Stimulated activated naive CD8-positive, alpha-beta T cell treated with anti-CD3 and anti-CD28 coated beads, Interleukin-15, amount 100 ng/mL, for 72 hours (primary cell): ENCODE measurements around the gene SERPINE2.
"Not testable (repeated sequence)": the region's sequence is repeated elsewhere in the genome, so short reads cannot be mapped to it uniquely, and the experiment has no call there.

Experiments used
- ATAC-seq: fragments of 150-1000 bp; cut with Tn5 transposase; 2 replicates; pipeline ENCODE4 v1.10.0; 2021; ENCODE audit warnings: mild to moderate bottlenecking, moderate library complexity
- DNase-seq, 2 donors: peaks; one replicate each; pipeline ENCODE4 v3.0.0; 2021 to 2022
- H3K27ac Mint-ChIP-seq, 2 donors: one replicate each; pipeline ENCODE4 v1.8.0; 2022; ENCODE audit warnings: mild to moderate bottlenecking in 2 of 2, mixed read lengths in 2 of 2, moderate library complexity in 2 of 2
- H3K27me3 Mint-ChIP-seq: one replicate; pipeline ENCODE4 v1.8.0; 2022; ENCODE audit warnings: mixed read lengths
- H3K4me1 Mint-ChIP-seq: one replicate; pipeline ENCODE4 v1.8.0; 2022; ENCODE audit warnings: mild to moderate bottlenecking, mixed read lengths
- H3K4me3 Mint-ChIP-seq, 2 donors: one replicate each; pipeline ENCODE4 v1.8.0; 2022; ENCODE audit warnings: mild to moderate bottlenecking in 2 of 2, mixed read lengths in 2 of 2, moderate library complexity in 1 of 2
- H3K9me3 Mint-ChIP-seq, 2 donors: one replicate each; pipeline ENCODE4 v1.8.0; 2022; ENCODE audit warnings: mixed read lengths in 2 of 2

SERPINE2 gene

DNA sequence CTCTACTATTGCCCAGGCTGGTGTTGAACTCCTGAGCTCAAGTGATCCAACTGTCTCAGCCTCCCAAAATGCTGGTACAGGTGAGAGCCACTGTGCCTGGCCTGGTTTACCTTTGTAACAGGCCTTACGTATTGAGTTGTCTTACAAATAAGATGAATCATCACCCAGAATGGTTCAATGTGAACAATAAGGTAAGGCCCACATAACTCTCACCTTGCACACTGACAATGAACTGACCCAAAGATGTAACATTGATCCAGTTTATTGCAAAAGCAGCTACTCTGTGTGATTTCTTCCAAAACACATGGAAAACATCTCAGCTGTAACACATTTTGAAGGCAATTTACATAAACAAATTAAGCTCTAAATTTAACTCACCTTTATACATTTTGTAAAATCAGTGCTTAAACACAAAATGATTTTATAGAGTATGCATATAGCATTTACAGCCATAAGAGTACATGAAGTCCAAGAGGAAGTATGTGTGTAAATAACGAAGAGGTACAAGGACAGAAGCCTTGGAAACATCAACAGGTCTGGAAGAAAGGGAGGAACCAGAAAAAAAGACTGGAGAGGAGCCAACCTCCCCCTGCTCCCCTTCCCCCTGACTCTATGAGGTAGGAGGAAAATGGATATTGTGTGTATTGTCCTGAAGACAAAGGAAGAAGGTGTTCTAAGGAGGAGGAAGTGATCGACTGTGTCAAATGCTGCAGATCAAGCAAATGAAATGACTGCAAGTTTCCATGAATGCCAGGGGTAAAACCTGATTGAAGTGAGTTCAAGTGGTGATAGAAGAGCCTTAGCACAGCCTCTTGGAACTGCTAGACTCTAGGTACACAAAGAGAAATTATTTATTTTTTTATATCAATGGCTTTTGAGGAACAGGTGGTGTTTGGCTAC lies 88.4 kb downstream of the SERPINE2 start:
- Mint-ChIP-seq H3K4me3 (peak overlapping the region in 1 of 2 donors; percentile 50), H3K4me1 (peaks cover 90% of the 10 kb centered on the region)
- no peak for ATAC-seq

DNA sequence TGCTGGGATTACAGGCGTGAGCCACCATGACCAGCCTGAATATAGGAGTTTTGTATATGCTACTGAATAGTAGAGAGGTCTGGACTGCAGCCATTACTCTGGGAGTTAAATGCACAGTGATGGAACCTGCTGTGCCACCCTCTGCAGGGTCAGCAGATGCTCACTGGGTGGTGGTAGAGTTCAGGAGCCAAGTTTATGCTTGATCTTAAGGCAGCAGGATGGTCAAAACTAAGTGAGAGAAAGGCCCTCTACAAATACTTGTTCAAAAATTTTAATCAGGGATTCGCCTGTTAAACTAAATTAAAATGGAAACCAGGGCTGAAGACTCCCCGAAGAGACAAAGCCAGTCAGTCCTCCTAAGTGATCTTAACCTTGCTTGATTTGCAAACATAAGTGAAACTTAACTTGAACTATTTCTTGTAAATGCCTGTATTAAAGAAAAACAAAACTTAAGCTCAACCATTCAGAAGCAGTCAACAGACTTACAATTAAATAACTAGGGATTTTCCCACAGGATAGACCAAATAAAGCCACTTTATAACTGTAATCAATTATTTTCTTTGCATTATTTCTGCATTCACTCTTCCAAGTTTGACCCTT lies 89.7 kb downstream of the SERPINE2 start:
- DNase-seq: no peak
- Mint-ChIP-seq H3K4me1 (peaks cover 84% of the 10 kb centered on the region), H3K9me3 (no peaks in the 10 kb centered on the region), H3K27me3 (no peaks in the 10 kb centered on the region), H3K27ac (peak overlapping the region; percentile 92 to 96), H3K4me3 (no peak overlapping the region)
- no peak for ATAC-seq

More for the DNA sequence above, 88.4 kb downstream of the SERPINE2 start:
- DNase-seq: no peak
- Mint-ChIP-seq H3K27me3 (no peaks in the 10 kb centered on the region), H3K27ac (peak overlapping the region; percentile 5 to 96), H3K9me3 (no peaks in the 10 kb centered on the region)

DNA sequence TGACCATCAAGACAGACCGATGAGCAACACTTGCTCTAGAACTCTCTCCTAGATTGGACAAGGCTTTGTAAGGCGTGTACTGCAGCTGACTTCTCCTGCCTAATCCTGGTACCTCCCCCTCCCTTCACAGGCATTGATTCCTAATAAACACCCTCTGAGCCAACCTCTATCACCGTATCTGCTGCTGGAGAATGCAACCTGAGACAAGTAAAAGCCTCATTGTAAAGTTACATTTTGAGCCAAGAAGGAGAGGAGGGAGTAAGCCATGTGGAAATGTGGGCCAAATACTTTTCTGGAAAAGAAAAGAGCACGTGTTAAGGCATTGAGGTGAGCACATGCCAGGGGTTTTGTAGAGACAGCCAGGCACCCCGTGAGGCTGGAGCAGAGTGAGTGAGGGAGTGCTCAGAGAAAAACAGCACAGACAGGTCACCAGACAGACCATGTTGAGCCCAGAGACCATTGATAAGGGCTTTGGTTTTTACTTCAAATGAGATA lies 91.3 kb downstream of the SERPINE2 start:
- peak overlapping the region in 1 of 2 donors; percentile 2 for H3K4me3 Mint-ChIP-seq

DNA sequence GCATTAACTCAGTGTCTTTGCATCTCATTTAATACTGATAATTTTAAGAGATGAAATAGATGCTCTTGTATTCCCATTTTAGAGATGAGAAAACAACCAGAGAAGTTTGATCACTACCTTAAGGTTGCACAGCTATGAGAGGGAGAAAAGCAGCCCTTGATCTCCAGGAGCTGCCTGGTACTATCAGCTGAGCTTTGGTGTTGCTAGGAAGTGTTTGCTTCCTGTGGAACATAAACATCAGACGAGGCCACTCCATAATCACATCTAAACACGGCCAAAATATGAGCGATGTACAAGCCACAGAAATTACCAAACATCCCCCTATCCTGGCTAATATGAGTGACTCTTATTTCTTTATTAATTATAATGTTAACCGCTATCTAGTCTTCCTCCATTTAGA lies 93.3 kb downstream of the SERPINE2 start:
- H3K9me3 Mint-ChIP-seq: peaks cover 0 to 7% of the 10 kb centered on the region in 2 donors
- H3K4me3 Mint-ChIP-seq: peak overlapping the region; percentile 92 to 95
- H3K4me1 Mint-ChIP-seq: peaks cover 85% of the 10 kb centered on the region
- H3K27me3 Mint-ChIP-seq: no peaks in the 10 kb centered on the region
- peak overlapping the region in 1 of 2 donors; percentile 55 for H3K27ac Mint-ChIP-seq
- DNase-seq (no peak), ATAC-seq (no peak)

More for the DNA sequence above, 91.3 kb downstream of the SERPINE2 start:
- Mint-ChIP-seq H3K4me1 (peaks cover 87% of the 10 kb centered on the region), H3K27ac (peak overlapping the region; percentile 34 to 89), H3K9me3 (no peaks in the 10 kb centered on the region), H3K27me3 (no peaks in the 10 kb centered on the region)
- ATAC-seq: no peak
- no peak for DNase-seq

DNA sequence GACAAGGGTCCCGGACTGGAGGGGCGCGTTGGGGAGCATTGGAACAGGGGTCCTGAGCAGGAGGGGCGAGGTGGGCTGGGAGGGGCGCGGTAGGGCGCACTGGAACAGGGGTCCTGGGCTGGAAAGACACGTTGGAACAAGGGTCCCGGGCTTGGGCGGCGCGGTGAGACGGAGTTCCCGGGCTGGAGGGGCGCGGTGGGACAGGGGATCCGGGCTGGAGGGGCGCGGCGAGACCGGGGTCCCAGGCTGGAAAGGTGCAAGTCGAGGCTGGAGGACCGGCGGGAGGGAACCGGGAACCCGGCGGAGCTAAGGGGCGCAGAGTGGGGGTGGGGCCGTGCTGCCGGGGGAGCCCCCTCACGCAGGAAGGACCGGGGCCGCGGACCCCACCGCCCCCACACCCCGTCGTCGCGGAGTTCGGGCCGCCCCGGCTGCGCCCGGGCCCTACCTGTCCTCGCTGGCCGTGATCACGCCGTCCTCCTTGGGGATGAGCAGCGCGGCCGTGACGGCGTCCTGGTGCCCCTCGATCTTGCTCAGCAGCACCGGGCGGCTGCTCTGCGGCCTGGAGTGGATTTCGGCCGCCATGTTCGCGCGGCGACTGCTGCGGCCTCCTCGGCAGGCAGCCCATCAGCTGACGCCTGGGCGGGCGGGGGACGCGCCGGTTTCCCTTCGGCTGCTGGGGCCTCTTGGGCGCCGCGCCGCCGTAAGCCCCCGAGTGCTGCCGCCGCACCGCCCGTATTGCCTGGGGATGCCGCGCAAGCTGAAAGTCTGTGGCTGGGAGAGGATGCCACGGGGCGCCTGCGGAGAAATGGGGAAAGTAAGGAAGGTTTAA lies 94.2 kb downstream of the SERPINE2 start, which contains the start of gene WDFY1:
Gene WDFY1 (minus strand): TSS at position 633 of the 829 bp plus-strand sequence. CDS start 51 bp downstream, at position 582.
- DNase-seq (peak; percentile 86 to 89), ATAC-seq (peak; percentile 79)
- peaks cover 79% of the 10 kb centered on the region for H3K4me1 Mint-ChIP-seq
- peak within 1 kb of the TSS; percentile 95 to 99 for H3K27ac Mint-ChIP-seq
- peaks cover 0 to 7% of the 10 kb centered on the region in 2 donors for H3K9me3 Mint-ChIP-seq
- peak within 1 kb of the TSS; percentile 92 to 95 for H3K4me3 Mint-ChIP-seq
- no peaks in the 10 kb centered on the region for H3K27me3 Mint-ChIP-seq

DNA sequence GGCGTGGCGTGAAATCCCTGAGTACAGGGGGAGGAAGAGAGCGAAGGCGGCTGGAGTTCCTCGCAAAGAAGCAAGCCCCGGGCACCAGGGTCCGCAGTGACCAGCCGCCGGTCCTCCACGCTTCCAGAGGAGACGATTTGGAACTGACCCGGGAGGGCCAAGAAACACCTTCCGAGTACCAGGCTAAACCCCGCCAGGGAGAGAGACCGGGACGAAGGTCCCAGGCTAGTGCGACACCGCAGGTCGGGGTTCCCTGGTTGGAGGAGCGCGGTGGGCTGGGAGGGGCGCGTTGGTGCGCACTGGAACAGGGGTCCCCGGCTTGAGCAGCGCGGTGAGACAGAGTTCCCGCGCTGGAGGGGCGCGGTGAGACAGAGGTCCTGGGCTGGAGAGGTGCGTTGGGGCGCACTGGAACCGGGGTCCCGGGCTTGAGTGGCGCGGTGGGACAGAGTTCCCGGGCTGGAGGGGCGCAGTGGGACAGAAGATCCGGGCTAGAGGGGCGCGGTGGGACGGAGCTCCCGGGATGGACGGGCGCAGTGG lies 94.9 kb downstream of the SERPINE2 start:
- H3K4me3 Mint-ChIP-seq: peak overlapping the region; percentile 92 to 95
- no peaks in the 10 kb centered on the region for H3K27me3 Mint-ChIP-seq
- peak overlapping the region; percentile 87 to 99 for H3K27ac Mint-ChIP-seq
- peaks cover 79% of the 10 kb centered on the region for H3K4me1 Mint-ChIP-seq
- ATAC-seq (no peak), DNase-seq (peak in 1 of 2 donors; percentile 28)
- H3K9me3 Mint-ChIP-seq: peaks cover 4 to 13% of the 10 kb centered on the region in 2 donors

DNA sequence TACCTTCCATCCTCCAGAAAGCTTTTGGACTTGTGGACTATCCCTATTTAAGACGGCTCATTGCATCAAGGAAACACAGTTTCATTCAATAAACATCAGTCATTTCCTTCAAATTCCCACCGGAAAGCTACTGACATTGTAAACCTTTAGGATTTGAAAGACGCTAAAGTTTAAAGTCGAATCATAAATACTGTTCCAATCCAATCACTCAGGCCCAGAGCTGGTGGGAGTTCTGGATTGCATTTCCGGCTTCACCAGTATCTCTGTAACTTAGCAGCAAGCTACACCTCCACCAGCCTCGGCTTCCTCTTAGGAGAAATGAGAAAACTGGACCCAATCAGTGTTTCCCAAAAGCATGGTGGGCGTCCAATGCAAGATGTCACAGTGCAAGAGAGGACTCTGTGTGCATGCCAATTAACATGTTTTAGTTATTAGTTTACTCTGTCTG lies 95.5 kb downstream of the SERPINE2 start:
- Mint-ChIP-seq H3K4me1 (peaks cover 79% of the 10 kb centered on the region), H3K27ac (peak overlapping the region; percentile 87 to 99), H3K27me3 (no peaks in the 10 kb centered on the region), H3K9me3 (peaks cover 5 to 17% of the 10 kb centered on the region in 2 donors), H3K4me3 (peak overlapping the region; percentile 92 to 95)
- ATAC-seq (no peak), DNase-seq (no peak)

DNA sequence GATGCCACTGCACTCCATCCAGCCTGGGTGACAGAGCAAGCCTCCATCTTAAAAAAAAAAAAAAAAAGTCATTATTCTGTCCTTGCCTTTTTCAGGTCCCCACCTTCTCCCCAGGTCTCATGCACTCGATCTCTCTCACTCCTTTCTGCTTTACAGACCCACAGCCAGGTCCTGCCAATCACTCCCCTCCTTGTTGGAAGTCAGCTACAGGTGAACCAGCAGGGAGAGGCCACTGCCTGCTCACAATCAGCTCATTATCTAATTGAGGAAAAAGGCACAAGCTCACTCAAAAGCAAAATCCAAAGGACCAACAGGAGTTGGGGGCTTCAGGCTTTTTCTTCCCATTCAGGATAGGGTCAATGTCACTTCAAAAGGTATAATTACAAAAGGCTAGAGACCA lies 96.0 kb downstream of the SERPINE2 start:
- H3K27ac Mint-ChIP-seq: peak overlapping the region in 1 of 2 donors; percentile 21
- no peaks in the 10 kb centered on the region for H3K27me3 Mint-ChIP-seq
- H3K9me3 Mint-ChIP-seq: peaks cover 5 to 17% of the 10 kb centered on the region in 2 donors
- DNase-seq: no peak
- no peak for ATAC-seq
- H3K4me3 Mint-ChIP-seq: peak overlapping the region; percentile 92 to 95
- peaks cover 75% of the 10 kb centered on the region for H3K4me1 Mint-ChIP-seq

DNA sequence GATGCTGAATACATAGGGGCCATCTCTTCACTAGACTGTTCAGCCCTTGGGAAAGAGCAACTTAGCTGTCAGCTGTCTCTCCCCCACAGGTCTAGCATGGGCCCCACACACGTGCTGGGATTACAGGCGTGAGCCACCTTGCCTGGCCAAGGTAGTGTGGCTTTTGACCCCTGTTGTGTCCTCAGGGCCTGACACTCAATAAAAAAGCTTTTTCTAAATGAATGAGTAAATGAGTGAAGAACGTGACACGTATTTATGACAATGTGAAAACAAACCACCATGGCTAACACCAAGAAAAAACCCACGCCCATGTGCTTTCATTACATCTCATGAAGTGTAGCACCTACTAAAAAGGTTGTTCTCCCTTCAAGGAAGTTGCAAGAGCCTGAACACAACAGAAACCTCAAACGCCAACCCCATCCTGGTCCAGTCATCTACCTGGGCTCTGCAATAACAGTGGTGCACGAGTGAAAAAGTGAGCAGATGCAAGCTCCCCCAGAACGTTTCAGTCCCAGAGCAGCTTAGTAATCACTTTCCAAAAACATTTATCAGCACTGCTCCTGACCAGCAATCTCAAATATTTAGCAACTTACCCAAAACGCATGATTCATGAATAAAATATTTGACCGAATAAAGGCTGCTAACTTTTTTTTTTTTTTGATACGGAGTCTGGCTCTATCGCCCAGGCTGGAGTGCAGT lies 97.4 kb downstream of the SERPINE2 start:
- peak overlapping the region; percentile 71 for H3K4me3 Mint-ChIP-seq
- no peaks in the 10 kb centered on the region for H3K27me3 Mint-ChIP-seq
- peak overlapping the region; percentile 97 for H3K27ac Mint-ChIP-seq
- H3K4me1 Mint-ChIP-seq: peaks cover 70% of the 10 kb centered on the region
- H3K9me3 Mint-ChIP-seq: peaks cover 5 to 17% of the 10 kb centered on the region in 2 donors
- ATAC-seq (peak; percentile 92), DNase-seq (peak; percentile 72 to 90)

DNA sequence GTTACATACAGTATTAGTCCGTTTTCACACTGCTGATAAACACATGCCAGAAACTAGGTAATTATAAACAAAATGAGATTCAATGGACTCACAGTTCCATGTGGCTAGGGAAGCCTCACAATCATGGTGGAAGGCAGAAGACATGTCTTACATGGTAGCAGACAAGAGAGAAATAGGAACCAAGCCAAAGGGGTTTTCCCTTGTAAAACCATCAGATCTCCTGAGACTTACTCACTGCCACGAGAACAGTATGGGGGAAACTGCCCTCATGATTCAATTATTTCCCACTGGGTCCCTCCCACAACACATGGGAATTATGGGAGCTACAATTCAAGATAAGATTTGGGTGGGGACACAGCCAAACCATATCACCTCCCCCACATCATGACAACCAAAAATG lies 99.6 kb downstream of the SERPINE2 start:
- DNase-seq, ATAC-seq: not testable (repeated sequence)
- peak overlapping the region; percentile 65 to 75 for H3K27ac Mint-ChIP-seq

DNA sequence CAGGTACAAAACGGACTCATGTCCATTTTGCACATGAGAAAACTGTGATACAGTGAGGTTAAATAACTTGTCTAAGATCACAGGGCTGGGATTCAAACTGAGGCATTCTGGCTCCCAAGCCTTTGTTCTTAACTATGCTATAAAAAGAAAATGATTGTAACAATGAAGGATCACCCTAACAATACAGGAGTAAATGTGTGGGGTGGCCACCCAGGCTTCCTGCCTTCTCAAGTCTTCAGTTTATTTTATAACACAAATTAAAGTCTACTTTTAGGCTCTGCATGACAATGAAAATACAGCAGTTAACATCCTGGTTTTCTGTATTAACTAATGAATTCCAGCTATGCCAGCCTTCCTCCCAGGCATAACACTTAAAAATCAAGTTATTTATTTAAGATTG lies 101.6 kb downstream of the SERPINE2 start:
- peaks cover 74% of the 10 kb centered on the region for H3K4me1 Mint-ChIP-seq
- ATAC-seq: no peak
- H3K9me3 Mint-ChIP-seq: peaks cover 5 to 17% of the 10 kb centered on the region in 2 donors
- H3K27me3 Mint-ChIP-seq: no peaks in the 10 kb centered on the region
- peak overlapping the region in 1 of 2 donors; percentile 5 for H3K4me3 Mint-ChIP-seq
- no peak for DNase-seq
- no peak overlapping the region for H3K27ac Mint-ChIP-seq

More for the DNA sequence above, 99.6 kb downstream of the SERPINE2 start:
- Mint-ChIP-seq H3K4me1 (peaks cover 73% of the 10 kb centered on the region), H3K4me3 (peak overlapping the region in 1 of 2 donors; percentile 15), H3K9me3 (peaks cover 5 to 17% of the 10 kb centered on the region in 2 donors)
- not testable (repeated sequence) for H3K27me3 Mint-ChIP-seq

DNA sequence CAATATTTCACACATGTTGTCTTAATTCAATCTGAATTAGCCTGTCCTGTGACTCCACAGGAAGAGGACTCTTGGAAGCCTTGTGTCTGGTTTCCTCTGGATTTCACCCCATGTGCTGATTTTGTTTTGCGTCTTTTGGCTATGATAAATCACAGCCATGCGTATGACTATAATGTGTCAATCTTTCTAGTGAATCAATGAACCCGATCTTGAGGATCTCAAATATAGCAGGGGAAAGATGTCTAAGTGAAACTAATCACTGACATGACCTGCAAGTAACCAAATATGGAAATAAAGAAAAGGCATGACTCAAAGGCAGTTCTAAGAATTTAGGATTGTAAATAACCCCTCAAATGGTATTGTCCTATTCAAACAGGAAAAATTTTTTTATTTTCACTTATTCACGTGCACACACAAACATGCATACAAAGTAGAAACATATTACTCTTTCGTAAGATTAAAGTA lies 102.2 kb downstream of the SERPINE2 start:
- Mint-ChIP-seq H3K9me3 (peaks cover 5 to 17% of the 10 kb centered on the region in 2 donors), H3K4me1 (peaks cover 72% of the 10 kb centered on the region), H3K27me3 (no peaks in the 10 kb centered on the region), H3K27ac (no peak overlapping the region), H3K4me3 (peak overlapping the region in 1 of 2 donors; percentile 42)
- DNase-seq: no peak
- ATAC-seq: no peak

DNA sequence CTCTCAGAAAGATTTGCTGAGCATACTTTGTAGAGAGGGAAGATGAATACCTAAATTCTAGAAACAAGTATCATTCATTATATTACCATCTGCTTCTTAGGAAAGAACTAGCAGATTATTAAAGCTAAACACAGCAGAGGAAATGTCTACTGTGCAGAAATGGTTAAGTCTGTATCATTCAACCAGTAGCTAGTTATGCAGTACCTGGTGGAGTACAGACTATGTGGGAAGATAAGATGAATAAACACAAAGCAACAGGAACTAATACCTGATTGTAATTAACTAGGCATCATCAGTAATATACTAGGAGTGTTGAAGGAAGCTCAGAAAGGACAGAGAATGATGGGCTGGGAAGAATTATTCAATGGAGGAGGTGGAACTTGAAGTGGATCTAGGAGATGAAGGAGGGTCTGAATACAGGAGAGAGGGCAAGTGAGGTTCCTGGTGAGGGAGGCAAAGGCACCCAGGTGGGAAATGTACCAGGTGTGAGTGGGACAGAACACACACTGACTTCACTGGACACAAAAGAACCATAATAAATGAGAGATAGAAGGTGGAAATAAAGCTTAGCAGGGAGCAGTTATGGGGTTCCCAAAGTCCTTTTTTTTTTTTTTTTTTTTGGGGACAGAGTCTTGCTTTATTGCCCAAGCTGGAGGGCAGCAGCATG lies 103.5 kb downstream of the SERPINE2 start:
- peak overlapping the region; percentile 0 to 13 for H3K27ac Mint-ChIP-seq
- peaks cover 66% of the 10 kb centered on the region for H3K4me1 Mint-ChIP-seq
- ATAC-seq: no peak
- peaks cover 5 to 10% of the 10 kb centered on the region in 2 donors for H3K9me3 Mint-ChIP-seq
- H3K4me3 Mint-ChIP-seq: peak overlapping the region in 1 of 2 donors; percentile 0
- no peaks in the 10 kb centered on the region for H3K27me3 Mint-ChIP-seq
- DNase-seq: no peak
